ENCODE data around the gene OGA. TPM values are rescaled to one million over a fixed set of nuclear protein-coding genes. Genes with fewer than 3 reads are reported as not detected.

OGA gene
- total RNA-seq, 2 experiments from 2014 or later: 125 to 130 TPM

DNA sequence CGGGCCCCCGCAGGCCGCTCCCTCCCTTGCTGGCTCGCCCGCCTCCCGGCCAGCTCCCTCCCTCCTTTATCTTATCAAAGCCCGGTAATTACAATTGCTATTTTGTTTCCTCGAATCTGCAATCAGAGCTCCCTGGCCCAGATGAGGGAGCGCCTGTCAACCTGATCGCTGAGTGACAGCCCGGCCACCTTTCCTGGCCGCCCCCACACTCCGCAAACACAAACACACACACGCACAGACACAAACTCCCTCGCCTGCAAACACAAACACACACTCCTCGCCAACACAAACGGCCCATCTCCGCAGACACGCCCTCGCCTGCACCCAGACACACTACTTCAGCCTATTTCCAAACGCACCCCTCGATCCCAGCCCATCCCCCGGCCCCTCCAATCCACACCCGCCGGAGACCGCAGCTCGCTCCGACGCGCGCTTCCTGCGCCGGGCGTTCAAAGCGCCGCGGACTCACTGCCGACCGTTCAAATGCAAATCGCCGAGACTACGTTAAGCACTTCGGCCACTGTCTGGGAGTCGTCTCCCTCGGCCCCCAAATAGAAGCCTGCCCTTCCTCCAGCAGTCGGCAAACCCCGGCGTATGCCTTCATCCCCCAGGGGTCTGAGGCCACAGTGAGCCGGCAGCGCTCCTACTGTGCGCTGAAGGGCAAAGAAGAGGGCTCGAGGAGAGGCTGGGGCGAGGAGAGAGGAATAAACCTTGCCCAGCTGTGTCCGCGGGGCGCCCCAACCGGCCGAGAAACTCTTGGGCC is 39.3 kb downstream of the OGA start:
- CTCF ChIA-PET: interaction anchor here (0.9 to 7.4 kb wide), 5 partner anchors 16 to 182 kb away, joined by 3 to 180 read pairs (median 4); no protein-coding TSS in a partner anchor
- H3K36me3 Mint-ChIP-seq (ENCODE audit: low read depth): peaks cover 47% of the 10 kb centered on the region
- POLR2A ChIA-PET: interaction anchor here (1.0 to 1.3 kb wide), 3 partner anchors 88 to 173 kb away, joined by 3 read pairs; no protein-coding TSS in a partner anchor
- peaks cover 31% of the 10 kb centered on the region for H3K4me1 Mint-ChIP-seq (ENCODE audit: low read depth)
- no peak overlapping the region for H3K27ac Mint-ChIP-seq
- DNase-seq (peak; percentile 43), ATAC-seq (no peak)
- H3K4me3 Mint-ChIP-seq: peak overlapping the region; percentile 94
- TF ChIP-seq, protein P1, sequence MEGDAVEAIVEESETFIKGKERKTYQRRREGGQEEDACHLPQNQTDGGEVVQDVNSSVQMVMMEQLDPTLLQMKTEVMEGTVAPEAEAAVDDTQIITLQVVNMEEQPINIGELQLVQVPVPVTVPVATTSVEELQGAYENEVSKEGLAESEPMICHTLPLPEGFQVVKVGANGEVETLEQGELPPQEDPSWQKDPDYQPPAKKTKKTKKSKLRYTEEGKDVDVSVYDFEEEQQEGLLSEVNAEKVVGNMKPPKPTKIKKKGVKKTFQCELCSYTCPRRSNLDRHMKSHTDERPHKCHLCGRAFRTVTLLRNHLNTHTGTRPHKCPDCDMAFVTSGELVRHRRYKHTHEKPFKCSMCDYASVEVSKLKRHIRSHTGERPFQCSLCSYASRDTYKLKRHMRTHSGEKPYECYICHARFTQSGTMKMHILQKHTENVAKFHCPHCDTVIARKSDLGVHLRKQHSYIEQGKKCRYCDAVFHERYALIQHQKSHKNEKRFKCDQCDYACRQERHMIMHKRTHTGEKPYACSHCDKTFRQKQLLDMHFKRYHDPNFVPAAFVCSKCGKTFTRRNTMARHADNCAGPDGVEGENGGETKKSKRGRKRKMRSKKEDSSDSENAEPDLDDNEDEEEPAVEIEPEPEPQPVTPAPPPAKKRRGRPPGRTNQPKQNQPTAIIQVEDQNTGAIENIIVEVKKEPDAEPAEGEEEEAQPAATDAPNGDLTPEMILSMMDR (IDR thresholded peaks at IDR 0.05): no peak
- intact Hi-C loops (cut with micrococcal nuclease): no loop called here
- peaks cover 33% of the 10 kb centered on the region for H3K27me3 Mint-ChIP-seq
- no peaks in the 10 kb centered on the region for H3K9me3 Mint-ChIP-seq

DNA sequence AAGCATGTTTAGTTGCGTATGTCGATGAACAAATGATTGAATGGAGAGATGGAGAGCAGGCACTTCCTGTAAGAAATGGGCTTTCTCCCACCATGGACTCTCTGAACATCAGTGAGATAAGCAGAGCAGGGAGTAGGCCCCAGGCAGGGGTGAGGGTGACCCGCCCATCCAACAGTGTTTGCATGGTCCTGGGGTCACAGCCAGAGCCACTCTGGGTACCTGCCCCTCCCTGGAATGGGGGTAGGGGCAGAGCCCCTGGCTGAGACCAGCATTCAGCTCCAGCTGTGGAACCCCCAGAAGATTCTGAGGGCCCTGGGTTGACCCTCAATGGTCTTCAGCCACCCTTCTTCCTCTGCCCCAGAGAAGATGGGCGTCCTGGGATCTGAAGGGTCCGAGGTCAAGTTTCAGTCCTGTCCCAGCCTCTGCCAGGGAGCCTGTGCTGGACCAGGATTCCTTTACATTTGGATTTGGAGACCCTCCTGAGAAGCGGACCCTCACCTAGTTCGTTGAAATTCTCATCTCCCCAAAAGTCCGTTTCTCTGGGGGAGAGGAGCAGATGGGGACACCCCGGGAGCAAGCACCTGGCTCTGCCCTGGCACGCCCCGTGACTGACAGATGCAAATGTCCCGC is 40.0 kb downstream of the OGA start:
- Mint-ChIP-seq H3K4me3 (peak overlapping the region; percentile 94), H3K27me3 (peaks cover 40% of the 10 kb centered on the region), H3K9me3 (no peaks in the 10 kb centered on the region), H3K36me3 (ENCODE audit: low read depth) (peaks cover 46% of the 10 kb centered on the region), H3K27ac (no peak overlapping the region), H3K4me1 (ENCODE audit: low read depth) (peaks cover 33% of the 10 kb centered on the region)
- ChIA-PET CTCF (interaction anchor here (0.9 to 7.4 kb wide), 5 partner anchors 17 to 182 kb away, joined by 3 to 180 read pairs (median 4); no protein-coding TSS in a partner anchor), POLR2A (interaction anchor here (1.0 to 1.3 kb wide), 3 partner anchors 88 to 172 kb away, joined by 3 read pairs; no protein-coding TSS in a partner anchor)
- ATAC-seq (no peak), DNase-seq (no peak)
- TF ChIP-seq, protein P1 (IDR thresholded peaks at IDR 0.05): no peak
- intact Hi-C loops (cut with micrococcal nuclease): no loop called here

DNA sequence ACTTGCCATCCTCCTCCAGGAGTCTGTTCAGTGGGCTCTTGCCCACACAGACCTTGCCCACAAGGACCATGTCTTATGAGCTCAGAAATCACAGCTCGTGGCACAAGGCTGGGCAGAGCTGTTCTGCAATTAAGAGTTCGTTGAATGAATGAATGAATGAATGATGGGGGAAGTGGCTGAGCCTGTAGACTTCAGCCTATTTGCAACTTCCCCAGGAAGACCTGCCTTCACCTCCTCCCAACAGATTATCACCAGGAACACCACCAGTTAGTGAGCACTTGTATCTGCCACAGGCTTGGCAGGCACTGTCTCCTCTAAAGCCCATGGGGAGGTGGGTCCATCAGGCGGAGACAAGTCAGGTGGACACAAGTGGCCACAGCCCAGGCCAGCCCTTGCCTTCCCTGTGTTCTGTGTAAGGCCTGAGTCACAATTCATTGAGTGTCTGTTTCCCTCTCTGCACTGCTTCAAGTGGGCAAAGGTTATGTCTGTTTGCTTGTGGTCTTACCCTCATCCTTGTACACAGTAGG is 40.6 kb downstream of the OGA start:
- ATAC-seq (no peak), DNase-seq (no peak)
- Mint-ChIP-seq H3K36me3 (ENCODE audit: low read depth) (peaks cover 40% of the 10 kb centered on the region), H3K4me3 (no peak overlapping the region), H3K4me1 (ENCODE audit: low read depth) (peaks cover 33% of the 10 kb centered on the region), H3K27me3 (peaks cover 46% of the 10 kb centered on the region), H3K27ac (no peak overlapping the region), H3K9me3 (no peaks in the 10 kb centered on the region)
- ChIA-PET CTCF (interaction anchor here (1.4 kb wide), 1 partner anchor 175 kb away, joined by 3 read pairs; no protein-coding TSS in a partner anchor), POLR2A (no interaction called here)
- TF ChIP-seq, protein P1 (IDR thresholded peaks at IDR 0.05): no peak
- intact Hi-C loops (cut with micrococcal nuclease): no loop called here

DNA sequence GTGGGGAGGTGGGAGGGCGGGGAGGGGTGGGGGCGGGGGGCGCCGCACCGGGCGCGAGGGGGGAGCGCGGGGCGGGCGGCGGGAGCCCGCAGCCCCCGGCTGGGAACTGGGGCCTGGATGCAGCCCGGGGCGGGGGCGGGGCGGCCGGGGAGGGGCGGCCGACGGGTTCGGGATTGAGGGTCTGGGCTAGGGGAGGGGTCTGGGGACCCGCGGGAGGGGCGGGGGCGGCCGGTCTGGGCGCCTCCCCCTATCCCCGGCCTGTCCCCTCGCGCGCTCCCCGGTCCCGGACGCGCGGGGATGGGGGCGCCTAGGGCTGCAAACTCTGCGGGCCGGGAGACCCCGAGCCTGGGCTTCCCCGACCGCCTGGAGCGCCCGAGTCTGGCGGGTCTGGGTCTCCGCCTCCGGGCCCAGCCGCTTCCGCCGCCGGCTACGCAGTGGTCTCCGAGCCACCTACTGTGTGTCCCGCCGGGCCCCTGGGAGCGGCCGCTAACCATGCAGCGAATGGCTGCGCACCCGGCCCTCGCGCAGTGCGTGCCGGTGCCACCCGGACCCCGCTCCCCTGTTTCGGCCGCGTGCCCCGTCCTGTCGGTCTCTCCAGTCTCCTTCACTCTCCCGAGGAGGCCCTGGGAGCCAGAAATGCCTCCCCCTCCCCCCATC is 42.0 kb downstream of the OGA start:
- Mint-ChIP-seq H3K9me3 (no peaks in the 10 kb centered on the region), H3K4me3 (no peak overlapping the region), H3K36me3 (ENCODE audit: low read depth) (peaks cover 28% of the 10 kb centered on the region), H3K27ac (no peak overlapping the region), H3K27me3 (peaks cover 57% of the 10 kb centered on the region), H3K4me1 (ENCODE audit: low read depth) (peaks cover 27% of the 10 kb centered on the region)
- ChIA-PET CTCF (interaction anchor here (1.4 kb wide), 1 partner anchor 174 kb away, joined by 3 read pairs; no protein-coding TSS in a partner anchor), POLR2A (no interaction called here)
- TF ChIP-seq, protein P1 (IDR thresholded peaks at IDR 0.05): no peak
- intact Hi-C loops (cut with micrococcal nuclease): no loop called here
- DNase-seq: no peak
- ATAC-seq: no peak

All from activated CD8-positive, alpha-beta T cell treated with anti-CD3 and anti-CD28 coated beads for 36 hours (primary cell).